Prostate gland (tissue), 2 donors: ENCODE results near the gene ACOXL. TPM values are rescaled to one million over a fixed set of nuclear protein-coding genes. Genes with fewer than 3 reads are reported as not detected.

Source experiments
- DNase-seq: peaks from one replicate; pipeline ENCODE4 v3.0.0-alpha.2; 2019; ENCODE audit warnings: low spot score
- H3K27ac ChIP-seq, 2 donors: fragments of 200-600 bp; sonication (generic); 2 replicates each; pipeline ENCODE4 v1.5.1; 2017 to 2019
- H3K27me3 ChIP-seq: fragments of 200-600 bp; sonication (generic); replicated peaks from 2 replicates; pipeline ENCODE4 v1.5.1; 2019; ENCODE audit not compliant: insufficient read depth
- H3K36me3 ChIP-seq, 2 donors: fragments of 200-600 bp; sonication (generic); 1 replicate in 1 of 2; 2 replicates in 1 of 2; pipeline versions ENCODE4 v1.5.1 to v1.8.1; 2017 to 2019
- H3K4me1 ChIP-seq: fragments of 200-600 bp; sonication (generic); replicated peaks from 2 replicates; pipeline ENCODE4 v1.5.1; 2019
- H3K4me3 ChIP-seq, 2 donors: fragments of 200-600 bp; sonication (generic); 2 replicates each; pipeline ENCODE4 v1.5.1; 2017 to 2019
- H3K9me3 ChIP-seq: fragments of 200-600 bp; sonication (generic); 2 replicates; pipeline ENCODE4 v1.5.1; 2017
- CTCF ChIP-seq, 4 experiments: fragments of 200-600 bp in 2 of 4; fragments of 450-650 bp in 2 of 4; sonication (generic) in 2 of 4; IDR thresholded peaks; 1 replicate in 3 of 4; 2 replicates in 1 of 4; pipeline ENCODE4 v1.5.1; 2016 to 2019; ENCODE audit warnings: antibody characterized with exemption in 4 of 4, mild to moderate bottlenecking in 2 of 4, moderate library complexity in 2 of 4
- POLR2A ChIP-seq: fragments of 450-650 bp; IDR thresholded peaks from one replicate; pipeline ENCODE4 v1.6.1; 2016; ENCODE audit warnings: antibody characterized with exemption, mild to moderate bottlenecking
- POLR2AphosphoS5 ChIP-seq: sonication (generic); formaldehyde crosslinking; IDR thresholded peaks from one replicate; pipeline ENCODE4 v1.6.1; 2017; ENCODE audit warnings: antibody characterized with exemption
- WGBS: methylation state at CpG from one replicate; pipeline ENCODE4 v1.1.5; 2018; 5-methylcytosine and 5-hydroxymethylcytosine counted together
- intact Hi-C: fragments of 100-400 bp; cut with DNase I; formaldehyde crosslinking; loops from one replicate; pipeline ENCODE4 v1.14.2; 2022
- total RNA-seq, 2 donors: library from RNA; depleted of rRNA; stranded (reverse); fragments of >200 nt; gene quantifications; one replicate each; pipeline ENCODE4 v1.1.0, GENCODE V29; 2016

Gene ACOXL
- total RNA-seq, 2 donors from 2014 or later, result 8.0 to 8.3 TPM

DNA sequence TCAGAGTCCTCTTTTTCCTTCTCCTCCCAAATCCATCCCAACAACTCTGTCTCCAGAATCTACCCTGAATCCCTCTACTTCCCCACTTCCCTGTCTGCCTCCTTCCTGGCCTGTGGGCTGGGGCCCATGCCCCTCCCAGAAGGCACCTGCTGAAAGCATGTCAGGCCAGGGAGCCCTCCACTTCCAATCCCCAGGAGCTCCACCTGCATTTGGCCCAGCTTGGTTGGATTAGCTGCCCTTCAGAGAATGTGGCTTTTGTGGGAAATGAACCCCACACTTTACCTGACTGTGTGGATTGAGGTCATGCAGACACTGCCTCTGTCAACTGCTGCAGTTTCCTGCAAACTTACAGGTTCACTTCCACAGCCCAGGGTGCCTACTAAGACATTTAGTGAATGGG lies 58.5 kb downstream of the ACOXL start:
- Histone ChIP-seq H3K4me3 (no peak overlapping the region), H3K27me3 (no peaks in the 10 kb centered on the region), H3K4me1 (no peaks in the 10 kb centered on the region), H3K36me3 (no peaks in the 10 kb centered on the region), H3K27ac (no peak overlapping the region), H3K9me3 (no peaks in the 10 kb centered on the region)
- intact Hi-C loops, result no loop called here
- DNase-seq, result no peak
- TF ChIP-seq CTCF (IDR thresholded peaks at IDR 0.05), result no peak

GRCh38 chr2:110791435-110791834 lies 59.1 kb downstream of the ACOXL start:
- H3K4me1 ChIP-seq, result no peaks in the 10 kb centered on the region
- 86% methylated on average over 4 of the region's 4 CpGs for WGBS
- intact Hi-C loops, result no loop called here

GRCh38 chr2:110793034-110793433 lies 60.7 kb downstream of the ACOXL start:
- H3K4me3 ChIP-seq, result no peak overlapping the region
- no peaks in the 10 kb centered on the region for H3K27me3 ChIP-seq
- no peak overlapping the region for H3K27ac ChIP-seq
- 93% methylated on average over 4 of the region's 4 CpGs for WGBS
- peaks cover 6% of the 10 kb centered on the region for H3K4me1 ChIP-seq
- H3K9me3 ChIP-seq, result no peaks in the 10 kb centered on the region
- TF ChIP-seq POLR2A (no peak), CTCF (IDR thresholded peaks at IDR 0.05) (no peak), POLR2AphosphoS5 (no peak)
- no peak for DNase-seq
- intact Hi-C loops, result no loop called here
- H3K36me3 ChIP-seq, result no peaks in the 10 kb centered on the region

More at GRCh38 chr2:110791435-110791834, 59.1 kb downstream of the ACOXL start:
- H3K27ac ChIP-seq, result no peak overlapping the region
- H3K4me3 ChIP-seq, result no peak overlapping the region
- no peaks in the 10 kb centered on the region for H3K9me3 ChIP-seq
- no peaks in the 10 kb centered on the region for H3K36me3 ChIP-seq
- DNase-seq, result no peak
- TF ChIP-seq CTCF (IDR thresholded peaks at IDR 0.05) (no peak), POLR2A (no peak), POLR2AphosphoS5 (no peak)
- H3K27me3 ChIP-seq, result no peaks in the 10 kb centered on the region

- Histone ChIP-seq H3K4me1 (peaks cover 6% of the 10 kb centered on the region), H3K27me3 (no peaks in the 10 kb centered on the region), H3K4me3 (no peak overlapping the region), H3K36me3 (no peaks in the 10 kb centered on the region), H3K9me3 (no peaks in the 10 kb centered on the region), H3K27ac (no peak overlapping the region)
- intact Hi-C loops, result no loop called here
- TF ChIP-seq POLR2AphosphoS5 (no peak), POLR2A (no peak), CTCF (IDR thresholded peaks at IDR 0.05) (no peak)
- WGBS, result 86% methylated on average over 4 of the region's 4 CpGs
- no peak for DNase-seq
Observed at GRCh38 chr2:110794390-110794789, 62.0 kb downstream of the ACOXL start.

DNA sequence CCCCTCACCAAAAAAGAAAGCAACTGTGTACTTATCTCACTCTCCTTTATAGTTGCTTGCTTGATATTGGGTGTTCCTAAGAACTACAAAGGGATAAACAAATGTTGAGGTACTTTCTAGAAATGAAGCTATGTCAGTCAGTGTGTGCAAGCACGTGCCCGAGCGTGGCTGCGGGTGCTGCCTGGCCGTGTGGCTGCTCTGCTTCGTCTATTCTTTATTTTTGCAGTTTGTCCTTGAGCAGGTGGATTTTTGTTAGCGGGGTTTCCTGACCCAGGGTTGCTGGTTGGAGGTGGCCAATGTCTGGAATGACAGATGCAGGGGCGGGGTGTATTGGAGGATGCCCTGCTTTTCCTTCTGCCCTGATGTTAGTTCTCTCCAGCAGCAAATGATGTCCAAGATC lies 62.6 kb downstream of the ACOXL start:
- Histone ChIP-seq H3K36me3 (no peaks in the 10 kb centered on the region), H3K27ac (no peak overlapping the region), H3K4me1 (peaks cover 6% of the 10 kb centered on the region), H3K9me3 (no peaks in the 10 kb centered on the region), H3K27me3 (no peaks in the 10 kb centered on the region), H3K4me3 (no peak overlapping the region)
- no peak for DNase-seq
- TF ChIP-seq POLR2AphosphoS5, result no peak
- no peak for TF ChIP-seq CTCF (IDR thresholded peaks at IDR 0.05)
- TF ChIP-seq POLR2A, result no peak
- 95% methylated on average over 8 of the region's 8 CpGs for WGBS
- intact Hi-C loops, result no loop called here
